HL-60 (cell line): ENCODE data around the gene SSH2.
"Not testable (repeated sequence)": the region's sequence is repeated elsewhere in the genome, so short reads cannot be mapped to it uniquely, and the experiment has no call there.

Experiments
- DNase-seq, 2 experiments: peaks; one replicate each; pipeline ENCODE4 v3.0.0-alpha.2; 2010 to 2020; ENCODE audit warnings: low read depth in 1 of 2, low spot score in 1 of 2
- H3K27ac ChIP-seq: fragments of 250-450 bp; sonication (Bioruptor Pico); replicated peaks from 2 replicates; pipeline ENCODE4 v1.5.1; 2020; ENCODE audit warnings: mild to moderate bottlenecking, moderate library complexity
- H3K27me3 ChIP-seq: fragments of 250-450 bp; sonication (Bioruptor Pico); 2 replicates; pipeline ENCODE4 v1.5.1; 2021; ENCODE audit warnings: mild to moderate bottlenecking, moderate library complexity; ENCODE audit not compliant: insufficient read depth, poor library complexity, severe bottlenecking
- H3K4me3 ChIP-seq: replicated peaks from 2 replicates; pipeline ENCODE4 v1.5.1; 2011; ENCODE audit warnings: mild to moderate bottlenecking, control low read depth, low read length; ENCODE audit not compliant: insufficient read depth
- GABPA ChIP-seq: IDR thresholded peaks from 2 replicates; pipeline ENCODE4 v1.6.1; 2012; ENCODE audit warnings: low read depth
- POLR2AphosphoS5 ChIP-seq: IDR thresholded peaks from 2 replicates; pipeline ENCODE4 v1.6.1; 2012; ENCODE audit warnings: low read depth
- SPI1 ChIP-seq: IDR thresholded peaks from 2 replicates; pipeline ENCODE4 v1.6.1; 2012; ENCODE audit warnings: low read depth, mild to moderate bottlenecking, borderline replicate concordance
- TF ChIP-seq, protein P1 (sequence below): IDR thresholded peaks from one replicate; pipeline ENCODE4 v1.5.1; 2011; ENCODE audit warnings: low read length, control low read depth, inconsistent platforms; ENCODE audit not compliant: insufficient read depth
- TF ChIP-seq, protein P2 (sequence below): IDR thresholded peaks from 2 replicates; pipeline ENCODE4 v1.6.1; 2012; ENCODE audit warnings: low read depth; ENCODE audit not compliant: insufficient replicate concordance

Gene SSH2

DNA sequence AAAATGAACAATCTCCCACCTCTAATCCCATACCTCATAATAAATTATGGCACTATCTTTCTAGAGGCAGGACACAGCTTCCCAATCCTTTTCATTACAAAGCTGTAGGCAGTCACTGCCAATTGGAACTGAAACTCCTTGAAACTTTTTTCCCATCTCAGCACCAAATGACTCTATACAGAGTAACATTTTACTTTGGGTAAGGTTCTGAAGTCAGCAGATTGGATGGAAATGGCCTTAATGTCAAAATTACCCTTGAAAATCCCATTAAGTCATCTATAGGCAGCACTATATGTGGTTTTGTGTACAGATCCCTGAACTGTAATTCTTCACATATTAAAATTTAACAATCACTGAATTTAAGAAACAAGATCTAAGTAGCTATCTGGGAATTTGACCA is 277.1 kb downstream of the SSH2 start:
- TF ChIP-seq GABPA, result no peak
- TF ChIP-seq, protein P1, sequence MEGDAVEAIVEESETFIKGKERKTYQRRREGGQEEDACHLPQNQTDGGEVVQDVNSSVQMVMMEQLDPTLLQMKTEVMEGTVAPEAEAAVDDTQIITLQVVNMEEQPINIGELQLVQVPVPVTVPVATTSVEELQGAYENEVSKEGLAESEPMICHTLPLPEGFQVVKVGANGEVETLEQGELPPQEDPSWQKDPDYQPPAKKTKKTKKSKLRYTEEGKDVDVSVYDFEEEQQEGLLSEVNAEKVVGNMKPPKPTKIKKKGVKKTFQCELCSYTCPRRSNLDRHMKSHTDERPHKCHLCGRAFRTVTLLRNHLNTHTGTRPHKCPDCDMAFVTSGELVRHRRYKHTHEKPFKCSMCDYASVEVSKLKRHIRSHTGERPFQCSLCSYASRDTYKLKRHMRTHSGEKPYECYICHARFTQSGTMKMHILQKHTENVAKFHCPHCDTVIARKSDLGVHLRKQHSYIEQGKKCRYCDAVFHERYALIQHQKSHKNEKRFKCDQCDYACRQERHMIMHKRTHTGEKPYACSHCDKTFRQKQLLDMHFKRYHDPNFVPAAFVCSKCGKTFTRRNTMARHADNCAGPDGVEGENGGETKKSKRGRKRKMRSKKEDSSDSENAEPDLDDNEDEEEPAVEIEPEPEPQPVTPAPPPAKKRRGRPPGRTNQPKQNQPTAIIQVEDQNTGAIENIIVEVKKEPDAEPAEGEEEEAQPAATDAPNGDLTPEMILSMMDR, result no peak
- TF ChIP-seq SPI1, result no peak
- TF ChIP-seq, protein P2, sequence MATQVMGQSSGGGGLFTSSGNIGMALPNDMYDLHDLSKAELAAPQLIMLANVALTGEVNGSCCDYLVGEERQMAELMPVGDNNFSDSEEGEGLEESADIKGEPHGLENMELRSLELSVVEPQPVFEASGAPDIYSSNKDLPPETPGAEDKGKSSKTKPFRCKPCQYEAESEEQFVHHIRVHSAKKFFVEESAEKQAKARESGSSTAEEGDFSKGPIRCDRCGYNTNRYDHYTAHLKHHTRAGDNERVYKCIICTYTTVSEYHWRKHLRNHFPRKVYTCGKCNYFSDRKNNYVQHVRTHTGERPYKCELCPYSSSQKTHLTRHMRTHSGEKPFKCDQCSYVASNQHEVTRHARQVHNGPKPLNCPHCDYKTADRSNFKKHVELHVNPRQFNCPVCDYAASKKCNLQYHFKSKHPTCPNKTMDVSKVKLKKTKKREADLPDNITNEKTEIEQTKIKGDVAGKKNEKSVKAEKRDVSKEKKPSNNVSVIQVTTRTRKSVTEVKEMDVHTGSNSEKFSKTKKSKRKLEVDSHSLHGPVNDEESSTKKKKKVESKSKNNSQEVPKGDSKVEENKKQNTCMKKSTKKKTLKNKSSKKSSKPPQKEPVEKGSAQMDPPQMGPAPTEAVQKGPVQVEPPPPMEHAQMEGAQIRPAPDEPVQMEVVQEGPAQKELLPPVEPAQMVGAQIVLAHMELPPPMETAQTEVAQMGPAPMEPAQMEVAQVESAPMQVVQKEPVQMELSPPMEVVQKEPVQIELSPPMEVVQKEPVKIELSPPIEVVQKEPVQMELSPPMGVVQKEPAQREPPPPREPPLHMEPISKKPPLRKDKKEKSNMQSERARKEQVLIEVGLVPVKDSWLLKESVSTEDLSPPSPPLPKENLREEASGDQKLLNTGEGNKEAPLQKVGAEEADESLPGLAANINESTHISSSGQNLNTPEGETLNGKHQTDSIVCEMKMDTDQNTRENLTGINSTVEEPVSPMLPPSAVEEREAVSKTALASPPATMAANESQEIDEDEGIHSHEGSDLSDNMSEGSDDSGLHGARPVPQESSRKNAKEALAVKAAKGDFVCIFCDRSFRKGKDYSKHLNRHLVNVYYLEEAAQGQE, result no peak
- no peak for TF ChIP-seq POLR2AphosphoS5
- Histone ChIP-seq H3K27me3 (no peaks in the 10 kb centered on the region), H3K4me3 (no peak overlapping the region), H3K27ac (no peak overlapping the region)
- no peak for DNase-seq

DNA sequence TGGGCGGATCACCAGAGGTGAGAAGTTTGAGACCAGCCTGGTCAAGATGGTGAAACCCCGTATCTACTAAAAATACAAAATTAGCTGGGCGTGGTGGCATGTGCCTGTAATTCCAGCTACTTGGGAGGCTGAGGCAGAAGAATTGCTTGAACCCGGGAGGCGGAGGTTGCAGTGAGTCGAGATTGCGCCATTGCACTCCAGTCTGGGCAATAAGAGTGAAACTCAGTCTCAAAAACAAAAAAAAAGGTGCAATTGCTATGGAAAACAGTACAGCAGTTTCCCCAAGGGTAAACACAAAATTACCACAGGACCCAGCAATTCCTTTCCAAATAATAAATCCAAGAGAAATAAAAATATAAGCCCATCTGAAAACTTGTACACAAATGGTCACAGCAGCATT is 278.1 kb downstream of the SSH2 start:
- not testable (repeated sequence) for DNase-seq, H3K4me3 ChIP-seq, H3K27me3 ChIP-seq, H3K27ac ChIP-seq

DNA sequence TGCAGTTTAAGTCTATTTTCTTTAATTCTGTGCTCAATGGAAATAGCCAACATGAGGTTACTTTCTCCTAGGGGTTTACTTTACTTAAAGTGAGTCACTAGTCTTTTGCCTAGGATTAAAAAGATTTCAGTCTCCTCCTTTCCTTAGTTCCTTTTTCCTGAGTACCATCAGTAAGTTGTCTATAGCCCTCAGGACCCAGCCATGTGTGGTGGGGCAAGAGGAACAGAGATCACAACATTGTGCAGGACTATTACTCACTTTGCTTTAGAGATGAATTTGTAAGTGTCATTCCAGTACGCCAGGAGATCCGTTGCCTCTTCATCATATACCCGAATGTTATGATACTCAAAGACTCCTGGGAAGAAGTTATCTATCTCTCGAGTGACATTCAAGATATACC is 279.6 kb downstream of the SSH2 start:
- Histone ChIP-seq H3K4me3 (no peak overlapping the region), H3K27ac (no peak overlapping the region), H3K27me3 (no peaks in the 10 kb centered on the region)
- DNase-seq, result no peak
- TF ChIP-seq SPI1 (no peak), POLR2AphosphoS5 (no peak), GABPA (no peak)
- TF ChIP-seq, protein P2, result no peak
- TF ChIP-seq, protein P1, result no peak

DNA sequence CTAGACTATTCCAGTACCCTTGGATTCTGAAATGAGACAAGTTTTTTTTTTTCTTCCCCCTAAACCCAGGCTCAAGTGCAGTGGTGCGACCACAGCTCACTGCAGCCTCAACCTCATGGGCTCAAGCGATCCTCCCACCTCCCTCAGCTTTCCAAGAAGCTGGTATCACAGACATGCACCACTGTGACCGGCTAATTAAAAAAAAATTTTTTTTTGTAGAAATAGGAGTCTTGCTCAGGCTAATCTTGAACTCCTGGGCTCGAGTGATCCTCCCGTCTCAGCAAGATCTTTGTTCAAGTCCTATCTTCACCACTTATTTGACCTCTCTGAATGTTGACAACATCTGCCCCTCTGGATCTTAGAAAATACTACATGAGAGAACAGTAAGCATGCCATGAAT is 280.7 kb downstream of the SSH2 start:
- no peaks in the 10 kb centered on the region for H3K27me3 ChIP-seq
- H3K4me3 ChIP-seq, result no peak overlapping the region
- H3K27ac ChIP-seq, result no peak overlapping the region
- TF ChIP-seq, protein P1, result no peak
- TF ChIP-seq SPI1 (no peak), POLR2AphosphoS5 (no peak), GABPA (no peak)
- TF ChIP-seq, protein P2, result no peak
- DNase-seq, result no peak
